GM10266 (cell line): Measurements from ENCODE around the gene PRKCZ.

Experiments used
- DNase-seq: peaks from one replicate; pipeline ENCODE4 v3.0.0; 2012; ENCODE audit errors: extremely low spot score
- CTCF ChIP-seq: IDR thresholded peaks from 2 replicates; pipeline ENCODE4 v1.5.1; 2012; ENCODE audit warnings: mild to moderate bottlenecking, low read depth; ENCODE audit not compliant: control insufficient read depth, insufficient read depth; ENCODE audit errors: missing control alignments

Gene PRKCZ

GRCh38 chr1:2009101-2010053 lies 40.8 kb upstream of the PRKCZ start:
- DNase-seq: no peak
- no peak for TF ChIP-seq CTCF

- no peak for DNase-seq
- no peak for TF ChIP-seq CTCF
Measured at GRCh38 chr1:2014181-2014580, 36.0 kb upstream of the PRKCZ start.

GRCh38 chr1:2014741-2015735 lies 35.2 kb upstream of the PRKCZ start:
- TF ChIP-seq CTCF: no peak
- DNase-seq: no peak

- TF ChIP-seq CTCF: no peak
- no peak for DNase-seq
Measured at GRCh38 chr1:2016123-2016522, 34.1 kb upstream of the PRKCZ start.

GRCh38 chr1:2018217-2019171 lies 31.7 kb upstream of the PRKCZ start:
- DNase-seq: no peak
- TF ChIP-seq CTCF: no peak

GRCh38 chr1:2019172-2019543 lies 31.1 kb upstream of the PRKCZ start, which contains the start of gene GABRD:
TSS of gene GABRD (plus strand) at chr1:2019345. CDS start at chr1:2019424, 79 bp downstream.
- no peak for DNase-seq
- TF ChIP-seq CTCF: no peak
